Left lobe of liver (tissue), 2 donors: ENCODE results near the gene RNF181. TPM values are rescaled to one million over a fixed set of nuclear protein-coding genes. Genes with fewer than 3 reads are reported as not detected.
A peak's percentile ranks its signal among the peaks of the same experiment; 100 is the strongest.
"Not testable (repeated sequence)": the region's sequence is repeated elsewhere in the genome, so short reads cannot be mapped to it uniquely, and the experiment has no call there.

Source experiments
- ATAC-seq: fragments of 200-7000 bp; cut with Tn5 transposase; one replicate; pipeline ENCODE4 v1.9.1; 2020; ENCODE audit warnings: mild to moderate bottlenecking, moderate library complexity
- DNase-seq: peaks from one replicate; pipeline ENCODE4 v3.0.0-alpha.2; 2020; ENCODE audit warnings: low spot score
- total RNA-seq: library from RNA; stranded (reverse); gene quantifications from one replicate; pipeline ENCODE4 v1.2.1, GENCODE V29; 2021
- donor health status: DM: no; HTN: no; CAD: no; lungs with moderate emphysema.
- donor health status: DM: no; HTN: yes; CAD: no.

The RNF181 gene
- total RNA-seq, 1 donor from 2014 or later, result 52.8 TPM

DNA sequence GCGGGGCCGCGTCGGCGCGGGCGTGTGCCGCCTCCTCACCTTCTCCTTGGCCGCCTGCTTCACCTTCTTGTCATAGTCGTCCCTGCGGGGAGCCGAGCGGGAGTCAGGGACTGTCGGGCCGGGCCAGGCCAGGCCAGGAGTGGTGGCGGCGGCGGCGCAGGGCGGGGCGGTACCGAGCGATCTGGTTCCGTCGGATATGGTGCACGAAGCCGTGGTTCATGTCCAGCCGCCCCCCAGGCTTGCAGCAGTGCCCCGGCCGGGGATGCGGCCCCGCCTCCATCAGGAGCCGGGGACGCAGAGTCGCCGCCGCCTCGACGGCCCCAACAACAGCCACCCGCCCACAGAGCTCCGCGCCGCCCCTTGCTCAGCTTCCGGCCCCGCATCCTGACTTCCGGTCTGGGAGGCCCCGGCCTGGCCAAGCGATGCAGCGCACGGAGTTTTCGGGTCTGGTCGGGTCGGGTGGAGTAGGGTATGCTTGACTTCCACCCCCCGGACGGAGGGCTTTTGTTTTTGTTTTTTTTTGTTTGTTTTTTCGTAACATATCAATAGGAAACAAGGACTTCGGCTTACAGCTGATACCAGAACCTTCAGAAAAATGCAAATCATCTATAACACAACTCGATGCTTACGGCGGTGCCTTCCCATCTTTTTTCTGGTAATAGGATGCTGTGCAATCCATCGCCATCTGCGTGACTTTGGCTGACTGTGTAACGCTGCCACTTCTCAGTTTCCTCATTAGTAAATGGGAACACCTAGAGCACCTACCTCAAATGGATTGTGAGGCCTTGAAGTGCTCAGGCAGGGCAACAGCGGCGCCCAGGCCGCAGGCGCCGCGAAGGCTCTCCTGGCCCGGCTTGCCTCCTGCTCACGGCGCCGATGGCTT is 16.4 kb downstream of the RNF181 start, which contains the start of gene C2orf68:
TSS of gene C2orf68 (minus strand) at position 362 of the 883 bp plus-strand sequence. CDS start at position 280, 82 bp downstream.
- peak; percentile 85 for ATAC-seq
- DNase-seq, result peak; percentile 93

DNA sequence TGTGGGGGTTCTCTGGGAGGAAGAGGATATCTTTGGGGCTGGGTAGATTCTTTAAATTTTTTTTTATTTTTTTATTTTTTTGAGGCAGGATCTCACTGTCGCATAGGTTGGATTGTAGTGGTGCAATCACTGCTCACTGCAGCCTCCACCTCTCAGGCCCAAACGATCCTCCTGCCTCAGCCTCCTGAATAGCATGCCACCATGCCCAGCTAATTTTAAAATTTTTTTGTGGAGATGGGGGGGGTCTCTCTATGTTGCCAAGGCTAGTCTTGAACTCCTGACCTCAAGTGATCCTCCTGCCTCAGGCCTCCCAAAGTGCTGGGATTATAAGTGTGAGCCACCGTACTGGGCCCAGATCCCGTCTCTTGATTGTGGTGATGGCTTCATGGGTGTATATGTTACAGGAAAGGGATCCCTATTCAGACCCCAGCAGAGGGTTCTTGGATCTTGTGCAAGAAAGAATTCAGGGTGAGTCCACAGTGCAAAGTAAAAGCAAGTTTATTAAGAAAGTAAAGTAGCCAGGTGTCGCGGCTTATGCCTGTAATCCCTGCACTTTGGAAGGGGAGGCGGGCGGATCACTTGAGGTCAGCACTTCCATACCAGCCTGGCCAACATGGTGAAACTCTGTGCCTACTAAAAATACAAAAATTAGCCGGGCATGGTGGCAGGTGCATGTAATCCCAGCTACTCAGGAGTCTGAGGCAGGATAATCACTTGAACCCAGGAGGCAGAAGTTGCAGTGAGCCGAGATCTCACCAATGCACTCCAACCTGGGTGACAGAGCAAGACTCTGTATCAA is 18.4 kb downstream of the RNF181 start:
- ATAC-seq (no peak), DNase-seq (no peak)

DNA sequence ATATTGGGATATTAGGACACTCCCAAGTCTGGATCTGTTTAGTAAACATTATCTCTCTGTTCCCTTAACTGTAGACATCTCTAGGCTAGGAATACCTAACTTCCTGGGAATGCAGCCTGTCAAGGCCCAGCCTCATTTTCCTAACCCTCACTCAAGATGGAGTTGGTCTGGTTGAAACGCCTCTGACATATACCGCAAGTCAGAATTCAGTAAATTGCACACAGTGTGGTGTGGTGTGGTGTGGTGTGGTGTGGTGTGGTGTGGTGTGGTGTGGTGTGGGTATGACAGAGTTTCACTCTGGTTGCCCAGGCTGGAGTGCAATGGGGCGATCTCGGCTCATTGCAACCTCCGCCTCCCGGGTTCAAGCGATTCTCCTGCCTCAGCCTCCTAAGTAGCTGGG is 19.2 kb downstream of the RNF181 start:
- not testable (repeated sequence) for DNase-seq, ATAC-seq

DNA sequence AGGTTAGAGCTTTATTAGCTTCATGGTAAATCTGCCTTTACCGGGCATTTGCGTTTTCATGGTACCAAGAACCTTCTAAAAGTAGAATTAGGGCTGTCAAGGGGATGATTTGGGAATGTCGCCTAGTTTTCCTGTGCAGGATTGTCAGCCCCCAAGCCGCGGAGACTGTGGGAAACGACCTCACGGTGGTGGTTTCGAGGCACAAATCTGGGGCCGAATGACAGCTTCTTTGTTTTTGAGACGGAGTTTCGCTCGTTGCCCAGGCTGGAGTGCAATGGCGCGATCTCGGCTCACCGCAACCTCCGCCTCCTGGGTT is 19.8 kb downstream of the RNF181 start:
- ATAC-seq (no peak), DNase-seq (no peak)

DNA sequence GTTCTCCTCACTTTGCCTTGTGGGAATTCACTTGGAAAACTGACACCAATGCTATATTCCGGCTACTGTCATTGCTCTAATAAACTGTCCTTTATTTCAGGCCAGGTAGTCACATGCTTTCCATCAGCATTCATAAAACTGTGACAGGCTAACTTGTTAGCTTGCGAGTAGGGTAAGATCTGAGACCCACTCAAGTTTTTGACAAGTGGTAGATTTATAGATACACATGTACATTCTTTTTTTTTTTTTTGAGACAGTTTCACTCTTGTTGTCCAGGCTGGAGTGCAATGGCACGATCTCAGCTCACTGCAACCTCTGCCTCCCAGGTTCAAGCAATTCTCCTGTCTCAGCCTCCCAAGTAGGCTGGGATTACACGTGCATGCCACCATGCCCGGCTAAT is 22.2 kb downstream of the RNF181 start:
- not testable (repeated sequence) for ATAC-seq, DNase-seq

DNA sequence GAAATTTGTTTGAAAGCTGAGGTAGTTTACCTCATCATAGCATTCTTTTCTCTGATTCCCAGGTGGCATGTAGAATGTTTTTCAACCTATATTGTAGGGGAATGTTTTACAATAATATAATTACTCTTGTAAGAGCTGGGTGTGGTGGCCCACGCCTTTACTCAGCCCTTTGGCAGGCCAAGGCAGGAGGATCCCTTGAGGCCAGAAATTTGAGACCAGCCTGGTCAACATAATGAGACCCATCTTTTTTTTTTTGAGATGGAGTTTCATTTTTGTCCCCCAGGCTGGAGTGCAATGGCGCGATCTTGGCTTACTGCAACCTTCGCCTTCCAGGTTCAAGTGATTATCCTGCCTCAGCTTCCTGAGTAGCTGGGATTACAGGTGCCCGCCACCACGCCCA is 24.1 kb downstream of the RNF181 start:
- no peak for ATAC-seq
- DNase-seq, result no peak

DNA sequence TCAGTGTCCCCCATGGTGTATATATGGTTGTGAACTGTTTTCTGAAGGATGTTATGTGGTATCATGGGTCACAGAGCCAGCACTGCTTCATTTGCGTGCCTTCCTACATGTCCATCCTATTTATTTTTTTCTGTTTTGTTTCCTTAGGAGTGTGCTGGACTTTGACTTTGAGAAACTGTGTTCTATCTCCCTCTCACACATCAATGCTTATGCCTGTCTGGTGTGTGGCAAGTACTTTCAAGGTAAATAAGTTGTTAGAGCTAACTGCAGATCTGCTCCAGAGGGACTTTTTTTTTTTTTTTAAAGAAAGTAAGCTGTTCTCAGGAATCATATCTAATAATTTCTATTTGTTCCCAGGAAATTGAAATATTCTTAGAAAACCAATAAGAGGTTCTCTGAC is 25.8 kb downstream of the RNF181 start:
- no peak for DNase-seq
- no peak for ATAC-seq

DNA sequence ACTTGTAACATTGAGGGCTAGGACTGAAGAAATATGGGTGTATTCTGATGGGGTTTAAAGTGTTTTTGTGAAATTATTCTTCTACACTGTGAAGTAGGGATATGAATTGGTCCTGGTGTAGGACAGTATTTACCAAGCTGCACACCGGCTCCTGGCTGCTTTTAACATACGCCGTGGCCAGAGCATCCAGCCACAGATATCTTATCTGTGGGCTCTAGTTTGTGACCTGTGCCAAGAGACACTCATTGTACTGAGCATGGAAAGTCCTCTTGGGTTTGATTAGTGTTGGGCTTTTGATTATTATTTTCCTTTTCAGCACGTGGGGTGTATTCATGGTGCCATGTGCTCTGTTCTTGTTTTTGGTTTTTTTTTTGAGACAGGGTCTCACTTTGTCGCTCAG is 28.4 kb downstream of the RNF181 start:
- DNase-seq (no peak), ATAC-seq (no peak)

DNA sequence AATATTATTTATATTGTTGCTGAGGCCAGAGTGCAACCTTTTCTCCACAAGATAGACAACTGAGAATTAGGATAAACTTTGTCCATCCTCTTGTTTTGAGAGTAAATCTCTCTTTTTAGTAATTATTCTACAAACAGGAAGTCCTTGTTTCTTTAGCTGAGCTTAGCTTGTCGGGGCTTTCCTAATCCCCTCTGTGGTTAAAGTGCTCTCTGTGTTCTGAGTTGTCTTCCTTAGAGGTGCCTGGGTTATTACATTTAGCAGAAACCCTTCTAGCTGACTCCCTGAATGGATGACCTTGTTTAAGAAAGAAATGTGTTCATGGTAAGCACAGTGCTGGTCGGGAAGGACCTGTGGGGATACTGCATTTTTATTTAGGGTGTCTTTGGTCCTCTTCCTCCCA is 33.1 kb downstream of the RNF181 start:
- no peak for DNase-seq
- ATAC-seq, result no peak

DNA sequence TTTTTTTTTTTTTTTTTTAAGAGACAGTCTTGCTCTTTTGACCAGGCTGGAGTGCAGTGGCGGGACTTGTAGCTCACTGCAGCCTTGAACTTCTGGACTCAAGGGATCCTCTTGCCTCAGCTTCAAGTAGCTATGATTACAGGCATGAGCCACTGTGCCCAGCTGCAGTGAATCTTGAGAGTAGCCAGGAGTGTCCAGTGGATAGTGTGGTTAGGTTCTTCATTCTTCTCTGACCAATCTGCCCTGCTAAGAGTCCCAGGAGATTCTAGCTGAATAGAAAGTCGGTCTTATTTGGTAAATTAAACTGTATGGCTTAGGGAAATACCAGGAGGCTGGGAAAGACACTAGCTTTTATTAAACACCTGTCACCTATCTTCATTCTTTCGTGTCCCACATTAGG is 35.8 kb downstream of the RNF181 start:
- DNase-seq (no peak), ATAC-seq (no peak)

DNA sequence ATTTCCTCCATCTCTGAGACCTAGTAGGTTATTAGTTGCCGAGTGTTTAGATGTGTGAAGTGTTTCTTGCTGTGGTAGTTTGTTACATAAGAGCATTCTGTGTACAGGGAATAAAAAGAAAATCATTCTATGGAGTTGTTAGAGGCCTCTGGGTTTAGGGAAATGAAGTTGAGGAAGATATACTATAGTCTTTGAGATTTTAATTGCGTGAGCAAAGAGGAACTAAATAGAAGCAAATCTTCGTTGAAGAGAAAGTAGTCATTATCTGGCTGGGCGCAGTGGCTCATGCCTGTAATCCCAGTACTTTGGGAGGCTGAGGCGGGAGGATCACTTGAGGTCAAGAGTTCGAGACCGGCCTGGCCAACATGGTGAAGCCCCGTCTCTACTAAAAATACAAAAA is 39.5 kb downstream of the RNF181 start:
- ATAC-seq (no peak), DNase-seq (no peak)

DNA sequence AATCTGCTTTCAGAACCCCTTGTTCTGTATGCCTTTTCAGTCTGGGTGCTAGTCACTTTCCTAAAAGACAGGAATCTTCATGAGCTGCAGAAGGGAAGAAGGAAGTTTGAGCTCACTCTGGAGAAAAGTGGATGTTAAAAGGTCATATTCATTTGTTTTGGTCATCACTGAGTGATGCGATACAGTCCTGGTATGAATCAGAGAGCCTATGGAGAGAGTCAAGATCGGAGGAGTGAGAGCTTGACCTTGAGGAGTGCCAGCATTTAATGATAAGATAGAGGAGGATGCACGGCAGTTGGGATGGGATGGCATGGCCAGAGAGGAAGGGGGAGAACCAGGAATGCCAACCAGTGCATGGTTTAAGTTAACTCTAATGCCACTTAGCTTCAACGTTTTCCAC is 40.1 kb downstream of the RNF181 start:
- no peak for DNase-seq
- no peak for ATAC-seq

DNA sequence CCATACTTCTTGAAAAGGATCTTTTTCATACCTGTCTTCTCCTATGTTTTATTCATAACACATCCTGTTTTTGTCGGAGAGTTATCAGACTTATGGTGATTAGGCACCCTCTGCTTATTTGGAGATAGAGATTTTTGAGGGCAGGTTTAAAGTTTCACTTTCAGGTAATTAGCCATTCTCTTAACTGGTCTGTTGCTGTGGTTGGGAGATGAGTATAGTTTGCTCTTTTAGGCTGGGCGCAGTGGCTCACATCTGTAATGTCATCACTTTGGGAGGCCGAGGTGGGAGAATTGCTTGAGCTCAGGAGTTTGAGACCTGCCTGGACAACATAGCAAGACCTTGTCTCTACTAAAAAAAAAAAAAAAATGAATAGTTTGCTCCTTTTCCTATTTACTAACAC is 47.2 kb downstream of the RNF181 start:
- ATAC-seq, result no peak

DNA sequence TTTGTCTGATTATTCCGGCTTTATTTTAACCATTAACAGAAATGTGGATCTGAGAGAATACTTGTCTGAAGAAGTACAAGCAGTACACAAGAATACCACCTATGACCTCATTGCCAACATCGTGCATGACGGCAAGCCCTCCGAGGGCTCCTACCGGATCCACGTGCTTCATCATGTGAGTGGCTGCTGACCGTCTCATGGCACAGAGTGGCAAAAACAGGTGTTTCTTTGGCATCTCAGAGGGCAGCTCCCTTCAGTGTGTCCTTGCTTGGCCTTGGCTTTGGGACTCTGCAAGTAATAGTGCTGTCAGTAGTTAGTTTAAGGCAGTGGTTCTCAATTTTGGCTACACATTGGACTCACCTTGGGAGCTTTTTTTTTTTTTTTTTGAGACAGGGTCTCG is 49.4 kb downstream of the RNF181 start:
- ATAC-seq (no peak), DNase-seq (no peak)

More for the DNA sequence above, 47.2 kb downstream of the RNF181 start:
- DNase-seq, result no peak

DNA sequence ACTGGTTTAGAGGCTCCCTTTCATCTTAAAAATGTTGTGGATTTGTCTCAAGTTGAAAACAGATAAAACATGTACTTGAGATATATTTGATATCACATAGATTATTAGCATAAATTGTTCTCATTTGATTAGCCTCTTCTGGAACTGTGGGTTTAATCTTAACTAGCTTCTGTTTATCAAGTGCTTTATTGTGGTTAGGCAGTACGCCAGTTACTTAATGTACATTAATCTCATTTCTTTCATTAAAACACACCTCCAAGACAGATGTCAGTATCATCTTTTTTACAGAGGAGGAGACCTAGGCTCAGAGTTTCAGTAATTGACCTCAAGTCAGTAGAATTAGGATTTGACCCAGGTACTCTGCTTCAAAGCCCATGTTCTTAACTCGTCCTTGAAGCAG is 50.6 kb downstream of the RNF181 start:
- ATAC-seq, result no peak

More for the DNA sequence above, 50.6 kb downstream of the RNF181 start:
- no peak for DNase-seq

Other genes starting within 250 kb of the RNF181 start
- 113 TPM for gene RETSAT, start 241.2 kb upstream of the RNF181 start, total RNA-seq
- 12.7 TPM for gene ELMOD3, start 241.0 kb upstream of the RNF181 start, total RNA-seq
- 5.0 TPM for gene CAPG, start 185.4 kb upstream of the RNF181 start, total RNA-seq
- gene SH2D6, start 177.0 kb upstream of the RNF181 start, total RNA-seq, result 3.1 TPM
- gene MAT2A, start 56.6 kb upstream of the RNF181 start, total RNA-seq, result 76.6 TPM
- gene GGCX, start 34.3 kb upstream of the RNF181 start, total RNA-seq, result 232 TPM
- 69.9 TPM for gene VAMP8, start 18.2 kb upstream of the RNF181 start, total RNA-seq
- gene VAMP5, start 11.3 kb upstream of the RNF181 start, total RNA-seq, result 31.7 TPM
- 20.0 TPM for gene TMEM150A, start 7.0 kb downstream of the RNF181 start, total RNA-seq
- gene C2orf68, start 16.3 kb downstream of the RNF181 start, total RNA-seq, result 15.9 TPM
- 18.6 TPM for gene USP39, start 20.4 kb downstream of the RNF181 start, total RNA-seq
- 9.8 TPM for gene SFTPB, start 72.5 kb downstream of the RNF181 start, total RNA-seq
- 0.68 TPM for gene GNLY, start 98.6 kb downstream of the RNF181 start, total RNA-seq
- gene ATOH8, start 158.2 kb downstream of the RNF181 start, total RNA-seq, result 28.0 TPM